ENCODE measurements around the gene DNAH8. TPM values are rescaled to one million over a fixed set of nuclear protein-coding genes. Genes with fewer than 3 reads are reported as not detected.
"Not testable (repeated sequence)": the region's sequence is repeated elsewhere in the genome, so short reads cannot be mapped to it uniquely, and the experiment has no call there.

Gene DNAH8
- polyA plus RNA-seq, 6 donors from 2014 or later: not detected

DNA sequence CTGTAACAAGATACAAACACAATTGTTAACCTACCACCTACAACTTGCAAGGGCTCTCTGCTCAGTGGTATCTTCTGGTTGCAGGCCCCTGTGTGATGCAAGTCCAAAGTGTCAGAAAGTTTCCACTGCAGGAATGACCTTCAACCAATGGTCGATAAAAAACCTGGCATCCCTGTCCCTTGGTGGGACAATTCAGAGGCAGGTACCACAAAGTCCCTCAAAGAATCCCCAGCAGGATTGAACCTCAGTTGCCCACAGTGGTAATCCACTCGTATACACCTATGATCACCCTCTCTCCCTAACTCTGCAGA is 28.1 kb upstream of the DNAH8 start:
- no peak for ATAC-seq (ENCODE audit: low read depth in 2 of 2)
- H3K4me3 Mint-ChIP-seq: peak overlapping the region in 1 of 8 donors; percentile 38
- H3K27ac Mint-ChIP-seq: peak overlapping the region in 5 of 6 donors; percentile 6 to 76 (median 55)
- peaks cover 22 to 50% (median 42%) of the 10 kb centered on the region in 3 donors for H3K4me1 Mint-ChIP-seq
- peaks cover 1 to 10% of the 10 kb centered on the region in 2 donors for H3K36me3 Mint-ChIP-seq
- no peaks in the 10 kb centered on the region for H3K27me3 Mint-ChIP-seq
- no peak for DNase-seq
- no peaks in the 10 kb centered on the region for H3K9me3 Mint-ChIP-seq

DNA sequence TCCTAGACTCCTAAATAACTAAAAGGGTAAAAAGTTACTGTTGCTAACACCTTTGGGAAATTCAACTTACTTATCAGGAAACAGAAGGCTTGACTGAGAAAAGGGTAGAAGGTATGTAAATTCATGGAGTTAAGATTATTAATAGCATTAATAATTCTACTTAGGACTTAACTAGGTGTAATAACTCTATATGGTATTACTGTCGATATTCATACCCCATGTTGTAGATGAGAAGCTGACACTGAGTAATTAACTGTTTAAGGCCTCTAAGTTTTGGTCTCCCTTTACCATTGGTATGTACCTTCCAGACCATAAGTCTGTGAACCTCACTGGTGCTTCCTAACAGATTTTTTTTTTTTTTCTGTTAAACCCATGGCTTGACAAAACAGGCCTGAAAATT is 27.6 kb upstream of the DNAH8 start:
- no peaks in the 10 kb centered on the region for H3K9me3 Mint-ChIP-seq
- no peaks in the 10 kb centered on the region for H3K27me3 Mint-ChIP-seq
- H3K4me3 Mint-ChIP-seq: no peak overlapping the region
- peak overlapping the region in 3 of 6 donors; percentile 55 to 76 (median 60) for H3K27ac Mint-ChIP-seq
- H3K4me1 Mint-ChIP-seq: peaks cover 21 to 52% (median 41%) of the 10 kb centered on the region in 3 donors
- DNase-seq (no peak), ATAC-seq (ENCODE audit: low read depth in 2 of 2) (no peak)
- H3K36me3 Mint-ChIP-seq: peaks cover 0 to 8% of the 10 kb centered on the region in 2 donors

DNA sequence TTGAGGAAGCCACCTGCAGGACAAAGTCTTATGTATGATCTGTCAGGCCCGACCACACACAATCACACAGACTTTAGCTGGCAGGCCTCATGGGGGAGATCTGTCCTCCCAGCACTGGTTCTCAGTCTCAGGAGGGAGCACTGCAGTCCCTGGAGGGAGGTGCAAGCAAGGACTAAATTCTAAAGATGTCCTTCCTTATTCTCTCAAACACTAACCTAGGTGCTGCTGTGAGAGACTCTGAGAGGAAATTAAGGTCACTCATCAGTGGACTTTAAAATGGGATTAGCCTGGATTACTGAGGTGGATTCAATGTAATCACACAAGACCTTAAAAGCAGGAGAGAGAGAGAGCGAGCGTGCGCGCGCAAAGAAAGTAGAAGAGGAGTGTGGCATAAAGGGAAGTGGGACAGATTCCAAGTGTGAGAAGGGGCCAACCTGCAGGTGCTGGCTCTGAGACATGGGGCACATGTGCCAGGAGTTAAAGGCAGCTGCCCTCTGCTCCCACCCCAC is 26.5 kb upstream of the DNAH8 start:
- Mint-ChIP-seq H3K36me3 (peaks cover 0 to 8% of the 10 kb centered on the region in 2 donors), H3K27ac (peak overlapping the region; percentile 60 to 92 (median 84)), H3K27me3 (no peaks in the 10 kb centered on the region), H3K9me3 (no peaks in the 10 kb centered on the region), H3K4me3 (peak overlapping the region in 7 of 8 donors; percentile 50 to 85 (median 75)), H3K4me1 (peaks cover 27 to 56% (median 52%) of the 10 kb centered on the region in 3 donors)
- DNase-seq (peak; percentile 22), ATAC-seq (ENCODE audit: low read depth in 2 of 2) (peak; percentile 90)

DNA sequence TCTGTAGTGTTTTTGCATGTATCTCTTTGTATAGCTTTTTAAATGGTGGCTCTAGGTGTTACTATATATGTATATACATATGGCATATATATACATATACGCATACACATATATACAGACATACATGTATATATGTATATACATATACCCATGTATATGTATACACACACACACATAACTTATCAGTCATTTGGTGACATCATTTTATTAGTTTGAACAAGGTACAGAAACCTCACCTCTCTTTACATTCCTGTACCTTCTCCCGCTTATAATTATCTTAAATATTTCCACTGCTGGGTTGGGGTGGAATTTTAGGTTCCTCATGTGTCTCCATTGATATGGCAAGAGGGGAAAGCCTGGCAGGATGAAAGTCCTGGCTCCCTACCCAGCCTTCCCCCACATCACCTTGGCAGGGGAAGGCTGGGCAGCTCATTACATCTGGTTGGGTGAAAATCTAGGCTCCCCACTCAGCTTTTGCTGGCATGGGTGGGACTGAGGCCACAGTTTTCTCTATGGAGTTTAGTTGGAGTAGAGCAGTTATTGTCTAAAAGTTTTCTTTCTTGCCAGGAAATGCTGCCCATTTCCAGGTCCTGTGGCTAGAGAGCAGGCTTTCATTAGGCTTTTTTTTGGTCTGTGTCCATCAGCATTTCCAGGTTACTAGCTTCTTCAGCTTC is 19.7 kb upstream of the DNAH8 start:
- H3K4me3 Mint-ChIP-seq: no peak overlapping the region
- ATAC-seq (ENCODE audit: low read depth in 2 of 2) (no peak), DNase-seq (no peak)
- H3K36me3 Mint-ChIP-seq: peaks cover 19 to 21% of the 10 kb centered on the region in 2 donors
- H3K4me1 Mint-ChIP-seq: peaks cover 34 to 55% (median 47%) of the 10 kb centered on the region in 3 donors
- H3K27ac Mint-ChIP-seq: peak overlapping the region in 3 of 6 donors; percentile 18 to 36 (median 34)
- no peaks in the 10 kb centered on the region for H3K27me3 Mint-ChIP-seq
- H3K9me3 Mint-ChIP-seq: peaks cover 7 to 18% (median 14%) of the 10 kb centered on the region in 7 donors

DNA sequence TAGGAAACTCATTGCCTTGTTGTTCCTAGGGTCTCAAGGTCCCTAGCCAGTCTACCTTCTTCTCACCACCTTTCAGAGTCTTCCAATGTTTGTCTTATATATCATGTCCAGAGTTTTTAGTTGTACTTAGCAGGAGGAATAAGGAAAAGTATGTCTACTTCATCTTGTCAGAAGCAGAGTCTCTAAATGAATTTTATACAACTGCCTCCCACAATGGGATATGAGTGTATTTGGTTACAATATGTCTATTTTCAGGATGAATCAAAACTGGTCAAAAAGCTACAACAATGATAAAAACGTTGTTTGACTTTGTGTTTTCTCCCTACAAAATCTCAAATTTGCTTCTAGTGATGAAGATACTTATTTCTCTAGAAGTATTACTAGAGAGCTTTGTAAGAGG is 19.2 kb upstream of the DNAH8 start:
- no peak for ATAC-seq (ENCODE audit: low read depth in 2 of 2)
- Mint-ChIP-seq H3K27me3 (no peaks in the 10 kb centered on the region), H3K9me3 (peaks cover 8 to 23% (median 17%) of the 10 kb centered on the region in 7 donors), H3K27ac (peak overlapping the region in 4 of 6 donors; percentile 1 to 74 (median 18)), H3K36me3 (peaks cover 21 to 25% of the 10 kb centered on the region in 2 donors), H3K4me1 (peaks cover 34 to 53% (median 48%) of the 10 kb centered on the region in 3 donors), H3K4me3 (no peak overlapping the region)
- DNase-seq: no peak

DNA sequence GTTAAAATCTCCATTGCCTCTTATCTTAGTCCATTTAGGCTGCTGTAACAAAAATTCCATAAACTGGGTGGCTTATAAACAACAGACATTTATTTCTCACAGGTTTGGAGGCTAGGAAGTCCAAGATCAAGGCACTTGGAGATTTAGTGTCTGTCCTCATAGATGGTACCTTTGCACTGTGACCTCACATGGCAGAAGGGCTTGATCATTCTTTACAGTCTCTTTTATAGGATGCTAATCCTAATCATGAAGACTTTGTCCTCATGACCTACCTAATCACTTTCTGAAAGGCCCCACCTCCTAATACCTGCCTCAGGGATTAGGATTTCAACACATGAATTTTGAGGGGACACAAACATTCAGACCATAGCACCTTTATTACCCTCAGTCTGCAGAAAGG is 18.8 kb upstream of the DNAH8 start:
- DNase-seq (no peak), ATAC-seq (ENCODE audit: low read depth in 2 of 2) (no peak)
- H3K27ac Mint-ChIP-seq: peak overlapping the region in 2 of 6 donors; percentile 16 to 74
- H3K27me3 Mint-ChIP-seq: no peaks in the 10 kb centered on the region
- peaks cover 8 to 27% (median 17%) of the 10 kb centered on the region in 7 donors for H3K9me3 Mint-ChIP-seq
- peaks cover 34 to 51% (median 43%) of the 10 kb centered on the region in 3 donors for H3K4me1 Mint-ChIP-seq
- no peak overlapping the region for H3K4me3 Mint-ChIP-seq
- H3K36me3 Mint-ChIP-seq: peaks cover 21 to 25% of the 10 kb centered on the region in 2 donors

DNA sequence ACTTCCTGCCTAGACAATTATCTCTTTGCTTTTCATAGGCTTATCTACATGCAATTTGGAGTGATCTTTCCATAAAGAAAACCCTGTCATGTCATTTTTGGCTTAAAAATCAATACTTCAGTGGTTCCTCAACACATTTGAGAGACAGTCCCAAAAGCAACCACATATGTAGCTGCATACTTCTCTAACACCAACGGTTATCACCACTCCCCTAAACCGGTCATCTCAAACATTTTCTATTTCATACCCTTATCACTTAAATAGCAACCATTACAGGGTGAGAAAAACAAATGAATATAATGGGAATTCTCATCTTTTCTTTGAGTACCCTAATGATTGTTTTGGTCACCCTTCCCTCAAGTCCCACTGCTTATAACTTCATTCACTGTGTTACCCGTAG is 17.3 kb upstream of the DNAH8 start:
- no peak for ATAC-seq (ENCODE audit: low read depth in 2 of 2)
- peaks cover 41 to 62% (median 52%) of the 10 kb centered on the region in 3 donors for H3K4me1 Mint-ChIP-seq
- peak overlapping the region in 2 of 6 donors; percentile 11 to 41 for H3K27ac Mint-ChIP-seq
- peaks cover 8 to 31% (median 20%) of the 10 kb centered on the region in 7 donors for H3K9me3 Mint-ChIP-seq
- no peak overlapping the region for H3K4me3 Mint-ChIP-seq
- no peaks in the 10 kb centered on the region for H3K27me3 Mint-ChIP-seq
- peaks cover 21 to 25% of the 10 kb centered on the region in 2 donors for H3K36me3 Mint-ChIP-seq
- no peak for DNase-seq

DNA sequence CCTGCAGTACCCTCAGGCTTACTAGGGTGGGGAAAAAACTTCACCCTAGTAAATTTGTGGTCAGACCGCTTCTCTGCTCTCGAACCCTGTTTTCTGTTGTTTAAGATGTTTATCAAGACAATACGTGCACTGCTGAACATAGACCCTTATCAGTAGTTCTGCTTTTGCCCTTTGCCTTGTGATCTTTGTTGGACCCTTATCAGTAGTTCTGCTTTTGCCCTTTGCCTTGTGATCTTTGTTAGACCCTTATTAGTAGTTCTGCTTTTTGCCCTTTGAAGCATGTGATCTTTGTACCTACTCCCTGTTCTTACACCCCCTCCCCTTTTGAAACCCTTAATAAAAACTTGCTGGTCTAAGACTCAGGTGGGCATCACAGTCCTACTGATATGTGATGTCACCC is 15.4 kb upstream of the DNAH8 start:
- DNase-seq; H3K27me3 Mint-ChIP-seq; ATAC-seq (ENCODE audit: low read depth in 2 of 2): not testable (repeated sequence)
- H3K9me3 Mint-ChIP-seq: peaks cover 8 to 31% (median 20%) of the 10 kb centered on the region in 7 donors
- peaks cover 17 to 25% of the 10 kb centered on the region in 2 donors for H3K36me3 Mint-ChIP-seq
- H3K4me1 Mint-ChIP-seq: peaks cover 28 to 49% (median 46%) of the 10 kb centered on the region in 3 donors
- H3K27ac Mint-ChIP-seq: peak overlapping the region in 3 of 6 donors; percentile 43 to 91 (median 74)
- peak overlapping the region in 3 of 8 donors; percentile 7 to 31 (median 26) for H3K4me3 Mint-ChIP-seq

DNA sequence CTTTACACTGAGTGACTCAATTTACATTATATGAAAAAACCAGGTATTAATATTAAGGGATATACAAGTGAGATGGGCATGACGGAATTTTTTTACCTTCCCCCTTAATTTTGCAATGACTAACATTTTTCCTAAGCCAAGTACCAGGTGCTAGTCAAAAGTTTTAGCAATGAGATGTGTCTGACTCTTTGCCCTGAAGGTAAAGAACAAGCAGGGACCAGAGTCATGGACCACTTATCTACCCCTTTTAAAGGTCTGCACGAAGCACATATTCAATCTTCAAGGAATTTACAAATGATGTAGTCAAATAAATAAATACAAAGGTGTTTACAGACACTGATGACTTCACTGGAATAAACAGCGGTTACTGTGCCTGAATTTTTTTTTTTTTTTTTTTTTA is 13.6 kb upstream of the DNAH8 start:
- Mint-ChIP-seq H3K9me3 (peaks cover 8 to 31% (median 20%) of the 10 kb centered on the region in 7 donors), H3K4me1 (peaks cover 19 to 42% (median 35%) of the 10 kb centered on the region in 3 donors), H3K36me3 (peaks cover 17 to 25% of the 10 kb centered on the region in 2 donors), H3K27ac (peak overlapping the region in 2 of 6 donors; percentile 90 to 94), H3K27me3 (peaks cover 0 to 6% (median 5%) of the 10 kb centered on the region in 3 donors), H3K4me3 (peak overlapping the region; percentile 6 to 97 (median 94))
- ATAC-seq (ENCODE audit: low read depth in 2 of 2) (no peak), DNase-seq (no peak)

DNA sequence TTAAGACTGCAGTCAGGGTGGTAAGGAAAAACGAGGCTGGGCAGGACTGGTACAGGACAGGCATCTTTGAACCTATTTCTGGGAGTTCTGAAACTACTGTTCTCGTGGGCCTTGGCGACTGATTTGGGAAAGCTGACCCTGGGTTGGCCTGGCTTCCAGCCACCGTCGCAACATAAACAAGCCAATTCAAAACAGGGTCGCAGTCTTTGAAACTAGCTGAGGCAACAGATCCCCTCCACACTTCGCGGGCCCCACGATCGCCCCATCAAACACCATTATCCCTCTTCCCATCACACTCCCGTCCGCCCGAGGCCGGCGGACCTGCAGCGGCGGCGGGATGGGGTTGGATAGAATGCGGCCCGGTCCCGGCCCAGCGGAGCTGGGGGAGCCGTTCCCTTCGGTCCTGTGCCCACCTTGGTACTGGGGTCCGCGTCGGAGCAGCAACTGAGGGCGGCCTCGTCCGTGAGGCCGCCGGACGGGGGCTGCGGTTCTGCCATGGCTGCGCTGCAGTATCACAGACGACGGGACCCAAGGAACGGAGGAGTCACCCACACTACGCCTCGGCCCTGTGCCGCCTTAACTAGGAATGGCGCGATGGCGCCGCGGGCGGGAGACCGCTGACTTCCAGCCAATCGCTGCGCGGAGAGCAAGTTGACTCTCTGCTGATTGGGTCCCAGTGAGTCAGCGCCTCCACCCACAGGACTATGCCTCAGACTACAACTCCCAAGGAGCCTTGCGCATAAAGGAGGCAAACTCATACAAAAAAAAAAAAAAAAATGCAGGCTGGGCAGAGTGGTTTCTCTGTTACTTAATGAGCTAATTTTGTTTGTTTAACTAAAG is 12.3 kb upstream of the DNAH8 start, which contains the start of gene GLO1:
Gene GLO1 (minus strand): TSS at position 588 of the 840 bp plus-strand sequence. CDS start 91 bp downstream, at position 497.
- Mint-ChIP-seq H3K27ac (peak within 1 kb of the TSS; percentile 86 to 98 (median 94)), H3K36me3 (peaks cover 17 to 25% of the 10 kb centered on the region in 2 donors), H3K4me1 (peaks cover 18 to 32% (median 26%) of the 10 kb centered on the region in 3 donors), H3K4me3 (peak within 1 kb of the TSS; percentile 84 to 97 (median 94)), H3K9me3 (peaks cover 8 to 31% (median 20%) of the 10 kb centered on the region in 7 donors), H3K27me3 (peaks cover 5 to 17% (median 12%) of the 10 kb centered on the region in 3 donors)
- ATAC-seq (ENCODE audit: low read depth in 2 of 2): peak; percentile 98 to 99
- DNase-seq: peak; percentile 95

DNA sequence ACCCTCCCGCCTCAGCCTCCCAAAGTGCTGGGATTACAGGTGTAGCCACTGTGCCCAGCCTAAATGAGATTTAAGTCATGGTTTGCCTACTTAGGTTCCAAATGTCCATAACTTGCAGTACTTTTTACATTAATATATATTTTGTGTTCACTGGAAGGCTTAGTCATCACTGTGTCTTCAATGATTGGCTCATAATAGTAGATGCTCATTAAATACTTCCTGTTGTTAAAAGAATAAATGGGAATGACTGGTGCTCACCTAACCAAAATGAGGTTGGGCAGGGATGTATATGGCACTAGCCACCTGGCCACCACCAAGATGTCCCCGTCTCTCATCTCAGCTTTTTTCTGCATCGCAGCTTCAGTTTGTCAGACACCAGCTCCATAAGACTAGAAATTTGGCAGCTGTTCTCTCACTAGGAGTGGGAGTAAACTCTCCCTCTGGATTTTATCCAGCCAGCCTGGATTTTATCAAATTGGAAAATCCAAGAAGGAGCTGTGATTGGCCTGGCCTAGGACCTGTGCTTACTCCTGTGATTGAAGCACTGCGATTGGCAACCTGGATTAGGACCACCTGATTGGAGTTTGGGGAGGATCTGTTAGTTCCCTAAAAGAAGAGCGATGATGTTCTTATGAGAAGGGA is 11.0 kb upstream of the DNAH8 start:
- H3K36me3 Mint-ChIP-seq: peaks cover 12 to 19% of the 10 kb centered on the region in 2 donors
- peaks cover 9 to 29% (median 23%) of the 10 kb centered on the region in 3 donors for H3K27me3 Mint-ChIP-seq
- H3K4me1 Mint-ChIP-seq: peaks cover 8 to 27% (median 22%) of the 10 kb centered on the region in 3 donors
- H3K9me3 Mint-ChIP-seq: peaks cover 8 to 26% (median 17%) of the 10 kb centered on the region in 7 donors
- ATAC-seq (ENCODE audit: low read depth in 2 of 2): no peak
- no peak for DNase-seq
- H3K4me3 Mint-ChIP-seq: peak overlapping the region in 1 of 8 donors; percentile 64
- no peak overlapping the region for H3K27ac Mint-ChIP-seq

DNA sequence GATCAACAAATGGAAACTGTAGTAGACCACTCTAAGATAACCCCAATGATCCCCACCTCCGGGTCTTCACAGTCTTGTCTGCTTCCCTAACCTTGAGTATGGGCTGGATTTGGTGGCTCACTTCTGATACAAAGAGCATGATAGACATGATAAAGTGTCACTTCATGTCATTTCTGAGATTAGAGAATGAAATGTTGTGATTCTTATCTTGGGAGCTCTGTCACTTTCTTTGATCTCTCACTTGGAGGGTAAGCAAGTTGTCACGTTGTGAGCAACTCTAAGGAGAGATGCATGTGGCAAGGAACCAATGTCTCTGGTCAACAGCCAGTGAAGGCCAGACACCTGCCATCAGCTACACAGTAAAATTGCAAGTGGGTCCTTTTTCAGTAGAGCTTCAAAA is 9.2 kb upstream of the DNAH8 start:
- peaks cover 7 to 20% (median 17%) of the 10 kb centered on the region in 3 donors for H3K4me1 Mint-ChIP-seq

More for the DNA sequence above, 9.2 kb upstream of the DNAH8 start:
- ATAC-seq (ENCODE audit: low read depth in 2 of 2) (no peak), DNase-seq (no peak)
- Mint-ChIP-seq H3K9me3 (peaks cover 0 to 9% (median 5%) of the 10 kb centered on the region in 7 donors), H3K27me3 (peaks cover 15 to 38% (median 37%) of the 10 kb centered on the region in 3 donors), H3K27ac (no peak overlapping the region), H3K36me3 (peaks cover 0 to 8% of the 10 kb centered on the region in 2 donors), H3K4me3 (peak overlapping the region in 1 of 8 donors; percentile 3)
